DOHH2 (cell line): ENCODE results near the gene AGXT.

Experiments
- H3F3A ChIP-seq: fragments of 200-600 bp; sonication (generic), shearing (Covaris generic); 2 replicates; pipeline ENCODE4 v1.6.0; 2016; ENCODE audit warnings: antibody characterized with exemption, mild to moderate bottlenecking; ENCODE audit not compliant: control insufficient read depth, insufficient read depth
- H3K27ac ChIP-seq: fragments of 200-600 bp; sonication (generic); 2 replicates; pipeline ENCODE4 v1.5.1; 2014; ENCODE audit warnings: low read depth, mild to moderate bottlenecking, low read length, moderate library complexity
- H3K27me3 ChIP-seq: fragments of 200-600 bp; sonication (generic); 2 replicates; pipeline ENCODE4 v1.6.1; 2014; ENCODE audit warnings: mild to moderate bottlenecking, low read length, mixed read lengths; ENCODE audit not compliant: control insufficient read depth
- H3K36me3 ChIP-seq: fragments of 200-600 bp; sonication (generic); 2 replicates; pipeline ENCODE4 v1.6.1; 2014; ENCODE audit warnings: mild to moderate bottlenecking, low read length, moderate library complexity, mixed read lengths; ENCODE audit not compliant: control insufficient read depth
- H3K4me1 ChIP-seq: fragments of 200-600 bp; sonication (generic); 2 replicates; pipeline ENCODE4 v1.6.1; 2014; ENCODE audit warnings: mild to moderate bottlenecking, low read length, mixed read lengths; ENCODE audit not compliant: control insufficient read depth
- H3K4me2 ChIP-seq: fragments of 200-600 bp; sonication (generic); 2 replicates; pipeline ENCODE4 v1.6.0; 2014; ENCODE audit warnings: mild to moderate bottlenecking, low read length, moderate library complexity
- H3K4me3 ChIP-seq: fragments of 200-600 bp; sonication (generic); 2 replicates; pipeline ENCODE4 v1.5.1; 2014; ENCODE audit warnings: mild to moderate bottlenecking, low read length, mixed read lengths
- H3K79me2 ChIP-seq: fragments of 200-600 bp; sonication (generic); 2 replicates; pipeline ENCODE4 v1.6.1; 2014; ENCODE audit warnings: mild to moderate bottlenecking, low read length, mixed read lengths; ENCODE audit not compliant: control insufficient read depth
- H3K9me2 ChIP-seq: fragments of 200-600 bp; sonication (generic); replicated peaks from 2 replicates; pipeline ENCODE4 v1.6.1; 2014; ENCODE audit warnings: mild to moderate bottlenecking, low read length, mixed read lengths; ENCODE audit not compliant: control insufficient read depth
- H3K9me3 ChIP-seq: fragments of 200-600 bp; sonication (generic); 2 replicates; pipeline ENCODE4 v1.6.1; 2014; ENCODE audit warnings: antibody characterized with exemption, low read length, mixed read lengths; ENCODE audit not compliant: control insufficient read depth, insufficient read depth
- H4K20me1 ChIP-seq: fragments of 200-600 bp; sonication (generic); 2 replicates; pipeline ENCODE4 v1.6.0; 2014; ENCODE audit warnings: low read depth, mild to moderate bottlenecking, antibody characterized with exemption, low read length, moderate library complexity; ENCODE audit not compliant: control insufficient read depth, insufficient read depth
- CTCF ChIP-seq: fragments of 200-600 bp; sonication (generic); IDR thresholded peaks from one replicate; pipeline ENCODE4 v1.5.1; 2014; ENCODE audit warnings: antibody characterized with exemption, mild to moderate bottlenecking, low read depth, low read length; ENCODE audit not compliant: poor library complexity, severe bottlenecking
- EZH2phosphoT487 ChIP-seq: fragments of 200-600 bp; sonication (generic); IDR thresholded peaks from 2 replicates; pipeline ENCODE4 v1.6.1; 2017; ENCODE audit warnings: borderline replicate concordance, mild to moderate bottlenecking, antibody characterized with exemption, low read length, moderate library complexity, mixed read lengths

The AGXT gene

GRCh38 chr2:240906911-240907590, 38.4 kb downstream of the AGXT start:
- no peaks in the 10 kb centered on the region for H3K4me1 ChIP-seq
- H3K9me3 ChIP-seq: no peaks in the 10 kb centered on the region
- H3K27ac ChIP-seq: no peak overlapping the region
- H4K20me1 ChIP-seq: no peaks in the 10 kb centered on the region
- H3K4me2 ChIP-seq: no peak overlapping the region
- no peak for TF ChIP-seq CTCF
- TF ChIP-seq EZH2phosphoT487: no peak
- H3K36me3 ChIP-seq: no peaks in the 10 kb centered on the region
- H3K79me2 ChIP-seq: no peaks in the 10 kb centered on the region
- H3K27me3 ChIP-seq: peaks cover 6% of the 10 kb centered on the region
- H3K4me3 ChIP-seq: no peak overlapping the region
- H3K9me2 ChIP-seq: no peaks in the 10 kb centered on the region
- no peaks in the 10 kb centered on the region for H3F3A ChIP-seq

DNA sequence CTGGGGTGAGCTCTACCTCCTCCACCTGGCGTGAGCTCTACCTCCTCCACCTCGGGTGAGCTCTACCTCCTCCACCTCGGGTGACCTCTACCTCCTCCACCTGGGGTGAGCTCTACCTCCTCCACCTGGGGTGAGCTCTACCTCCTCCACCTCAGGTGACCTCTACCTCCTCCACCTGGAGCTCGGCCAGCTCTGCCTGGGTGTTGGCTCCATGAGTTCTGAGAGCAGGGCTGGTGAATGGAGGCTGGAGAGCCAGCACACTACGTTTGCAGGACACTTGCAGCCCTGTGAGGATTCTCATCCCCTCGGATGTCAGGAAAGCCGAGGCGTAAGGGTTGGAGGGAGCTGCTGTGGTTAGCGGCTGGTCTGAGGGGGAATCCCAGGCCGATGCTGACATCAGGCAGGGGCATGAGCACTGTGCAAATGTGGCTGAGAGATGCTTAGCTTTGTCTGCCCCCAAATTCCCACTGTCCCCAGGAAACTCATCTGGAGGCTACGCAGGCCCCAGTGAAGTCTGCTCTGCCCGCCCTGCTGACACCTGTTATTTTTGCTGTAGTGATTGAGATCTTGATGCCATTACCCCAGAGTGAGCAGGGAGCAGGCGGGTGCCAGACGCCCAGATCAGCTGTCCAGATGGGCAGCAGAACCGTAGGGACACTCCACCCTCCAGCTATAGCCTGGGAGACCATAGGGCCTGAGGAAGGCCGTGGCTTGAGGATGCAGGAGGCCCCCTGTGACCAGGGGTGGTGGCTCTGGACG, 40.8 kb downstream of the AGXT start:
- H3K9me2 ChIP-seq: no peaks in the 10 kb centered on the region
- H3K4me1 ChIP-seq: no peaks in the 10 kb centered on the region
- no peaks in the 10 kb centered on the region for H3F3A ChIP-seq
- H3K27me3 ChIP-seq: peaks cover 10% of the 10 kb centered on the region
- TF ChIP-seq CTCF (no peak), EZH2phosphoT487 (no peak)
- H3K27ac ChIP-seq: no peak overlapping the region
- H3K9me3 ChIP-seq: no peaks in the 10 kb centered on the region
- H3K79me2 ChIP-seq: no peaks in the 10 kb centered on the region
- H3K4me2 ChIP-seq: no peak overlapping the region
- H3K36me3 ChIP-seq: no peaks in the 10 kb centered on the region
- no peak overlapping the region for H3K4me3 ChIP-seq
- no peaks in the 10 kb centered on the region for H4K20me1 ChIP-seq

DNA sequence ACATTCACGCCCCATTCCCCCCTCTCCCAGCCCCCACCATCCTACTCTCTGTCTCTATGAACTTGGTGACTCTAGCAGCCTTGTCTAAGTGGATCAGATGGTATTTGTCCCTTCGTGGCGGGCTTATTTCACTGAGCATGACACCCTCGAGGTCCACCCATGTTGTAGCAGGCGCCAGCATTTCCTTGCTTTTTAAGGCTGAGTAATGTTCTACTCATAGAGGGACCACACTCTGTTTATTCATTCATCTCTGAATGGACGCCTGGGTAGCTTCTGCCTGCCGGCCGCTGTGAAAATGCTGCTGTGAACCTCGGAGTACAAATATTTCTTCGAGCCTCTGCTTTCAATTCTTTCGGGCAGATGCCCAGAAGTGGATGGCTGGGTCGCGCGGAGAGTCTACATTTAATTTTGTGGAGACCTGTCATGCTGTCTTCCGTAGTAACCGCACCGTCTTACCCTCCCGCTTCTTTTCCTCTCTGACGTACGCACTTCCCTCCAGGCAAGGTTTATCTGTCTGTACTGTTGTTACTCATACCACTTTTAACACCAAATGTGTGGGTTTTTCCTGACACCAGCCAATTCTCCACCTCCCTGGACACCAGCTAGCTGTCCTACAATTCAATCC, 43.1 kb downstream of the AGXT start:
- Histone ChIP-seq H3K4me2 (no peak overlapping the region), H3K4me3 (no peak overlapping the region), H3K9me2 (no peaks in the 10 kb centered on the region), H3K9me3 (no peaks in the 10 kb centered on the region), H4K20me1 (no peaks in the 10 kb centered on the region), H3F3A (no peaks in the 10 kb centered on the region), H3K27me3 (peaks cover 18% of the 10 kb centered on the region), H3K36me3 (no peaks in the 10 kb centered on the region), H3K4me1 (no peaks in the 10 kb centered on the region; the same call in 1 of the 2 replicates), H3K79me2 (no peaks in the 10 kb centered on the region), H3K27ac (no peak overlapping the region)
- TF ChIP-seq CTCF (no peak), EZH2phosphoT487 (no peak)
